ENCODE data around the gene PCDHGA1. TPM values are rescaled to one million over a fixed set of nuclear protein-coding genes. Genes with fewer than 3 reads are reported as not detected.

PCDHGA1 gene
- total RNA-seq, 1 donor from 2014 or later: 0.80 TPM

DNA sequence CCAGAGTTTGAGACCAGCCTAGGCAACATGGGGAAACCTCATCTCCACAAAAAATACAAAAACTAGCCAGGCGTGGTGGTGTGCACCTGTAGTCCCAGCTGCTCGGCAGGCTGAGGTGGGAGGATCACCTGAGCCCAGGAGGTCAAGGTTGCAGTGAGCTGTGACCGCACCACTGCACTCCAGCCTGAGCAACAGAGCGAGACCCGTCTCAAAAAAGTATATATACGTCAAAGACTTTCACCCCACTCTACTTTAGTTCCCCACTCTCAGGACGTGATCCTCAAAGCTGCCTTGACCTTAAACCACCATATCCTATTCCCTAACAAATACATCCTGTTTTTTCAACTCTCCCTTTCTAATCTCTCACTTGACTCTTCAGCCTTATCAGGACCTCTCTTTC, 199.6 kb downstream of the PCDHGA1 start:
- no peak for DNase-seq (ENCODE audit: low read depth)

DNA sequence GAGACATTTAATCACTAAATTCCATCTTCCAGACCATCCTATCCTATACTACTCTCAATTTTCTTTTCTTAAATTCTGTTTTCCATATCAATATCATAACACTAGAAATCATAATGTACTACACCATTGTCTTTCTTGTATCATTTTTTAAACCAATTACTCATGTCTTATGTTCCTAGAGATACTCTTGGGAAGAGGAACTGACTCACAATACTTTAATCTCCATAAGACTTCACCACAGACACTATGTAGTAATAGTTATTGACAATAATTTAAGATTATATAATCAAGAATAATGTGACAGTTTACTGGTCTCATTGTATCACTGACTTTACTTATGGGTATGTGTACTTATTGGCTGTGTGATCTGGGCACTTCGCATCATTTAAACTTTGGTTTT, 202.4 kb downstream of the PCDHGA1 start:
- no peak for DNase-seq (ENCODE audit: low read depth)

- DNase-seq (ENCODE audit: low read depth): no peak
Measured at GRCh38 chr5:141533897-141534296, 203.6 kb downstream of the PCDHGA1 start.

GRCh38 chr5:141534492-141535213, 204.3 kb downstream of the PCDHGA1 start:
- no peak for DNase-seq (ENCODE audit: low read depth)

DNA sequence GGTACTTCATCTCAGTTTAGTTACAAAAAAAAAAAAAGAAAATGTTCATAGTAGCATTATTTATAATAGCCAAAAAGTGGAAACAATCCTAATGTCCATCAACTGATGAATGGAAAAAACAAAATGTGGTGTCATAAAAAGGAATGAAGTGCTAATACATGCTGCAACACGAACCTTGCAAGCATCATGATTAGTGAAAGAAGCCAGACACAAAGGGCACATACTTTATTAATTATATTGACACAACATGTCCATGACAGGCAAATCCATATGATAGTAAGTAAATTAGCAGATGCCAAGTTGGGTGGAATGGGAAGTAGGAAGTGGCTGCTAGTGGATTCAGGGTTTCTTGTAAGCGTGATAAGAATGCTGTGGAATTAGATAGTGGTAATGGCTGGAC, 212.7 kb downstream of the PCDHGA1 start:
- DNase-seq (ENCODE audit: low read depth): no peak

GRCh38 chr5:141547488-141547887, 217.2 kb downstream of the PCDHGA1 start:
- DNase-seq (ENCODE audit: low read depth): no peak

DNA sequence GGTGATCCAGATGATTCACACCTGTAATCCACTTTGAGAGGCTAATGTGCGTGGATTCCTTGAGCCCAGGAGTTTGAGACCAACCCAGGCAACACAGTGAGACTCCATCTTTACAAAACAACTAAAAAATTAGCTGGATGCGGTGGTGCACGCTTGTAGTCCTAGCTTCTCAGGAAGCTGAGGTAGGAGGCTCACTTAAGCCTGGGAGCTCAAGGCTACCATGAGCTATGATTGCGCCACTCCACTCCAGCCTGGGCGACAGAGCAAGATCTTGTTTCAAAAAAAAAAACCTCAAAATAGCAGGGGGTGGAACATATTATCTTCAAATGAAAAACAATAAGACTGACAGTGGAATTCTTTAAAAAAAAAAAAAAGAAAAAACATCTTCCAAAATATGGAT, 217.6 kb downstream of the PCDHGA1 start:
- DNase-seq (ENCODE audit: low read depth): no peak

DNA sequence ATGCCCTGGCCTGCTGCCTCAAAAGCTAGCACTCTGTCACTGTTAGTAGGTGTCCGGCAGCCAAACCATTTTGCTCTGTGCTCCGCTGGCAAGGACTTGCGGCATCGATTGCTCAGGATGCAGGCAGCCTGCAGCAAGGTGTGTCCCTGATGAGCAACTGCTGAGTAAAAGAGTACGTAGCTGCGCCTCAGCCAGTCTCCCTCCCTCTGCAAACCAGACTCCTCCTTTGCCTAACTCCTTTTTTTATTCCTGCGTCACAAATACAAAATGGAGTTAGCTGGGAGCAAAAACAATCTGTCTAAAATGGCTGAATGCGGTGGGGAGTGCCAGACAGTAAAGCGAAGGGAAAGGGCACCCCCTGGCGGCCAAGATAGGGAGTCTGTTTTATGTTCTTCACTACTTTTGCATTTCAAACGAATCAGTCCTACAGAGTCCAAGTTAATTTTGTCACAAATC, 227.4 kb downstream of the PCDHGA1 start:
- DNase-seq (ENCODE audit: low read depth): peak; percentile 95

- DNase-seq (ENCODE audit: low read depth): no peak
Measured at GRCh38 chr5:141558150-141558549, 227.8 kb downstream of the PCDHGA1 start.

GRCh38 chr5:141559461-141559860, 229.1 kb downstream of the PCDHGA1 start:
- peak; percentile 54 for DNase-seq (ENCODE audit: low read depth)

GRCh38 chr5:141560151-141560550, 229.8 kb downstream of the PCDHGA1 start:
- peak; percentile 75 for DNase-seq (ENCODE audit: low read depth)

- peak; percentile 95 for DNase-seq (ENCODE audit: low read depth)
Measured at GRCh38 chr5:141560725-141561483, 230.6 kb downstream of the PCDHGA1 start.

Other genes starting within 250 kb of the PCDHGA1 start
- gene PCDHB2, start 235.9 kb upstream of the PCDHGA1 start, total RNA-seq: 1.6 and 10.1 TPM in 2 replicates
- gene PCDHB3, start 230.0 kb upstream of the PCDHGA1 start, total RNA-seq: 0.52 and 2.9 TPM in 2 replicates
- 0.35 and 1.4 TPM in 2 replicates for gene PCDHB4, start 208.7 kb upstream of the PCDHGA1 start, total RNA-seq
- 0.35 and 10.0 TPM in 2 replicates for gene PCDHB5, start 195.3 kb upstream of the PCDHGA1 start, total RNA-seq
- gene PCDHB6, start 180.5 kb upstream of the PCDHGA1 start, total RNA-seq: 0.17 and 0.40 TPM in 2 replicates
- gene PCDHB7, start 157.9 kb upstream of the PCDHGA1 start, total RNA-seq: under 0.01 and 0.85 TPM in 2 replicates
- gene PCDHB8, start 152.7 kb upstream of the PCDHGA1 start, total RNA-seq: 0.17 and 0.55 TPM in 2 replicates
- 0.17 and 1.4 TPM in 2 replicates for gene PCDHB16, start 148.1 kb upstream of the PCDHGA1 start, total RNA-seq
- gene PCDHB9, start 143.4 kb upstream of the PCDHGA1 start, total RNA-seq: 0.17 and 0.60 TPM in 2 replicates
- gene PCDHB10, start 138.2 kb upstream of the PCDHGA1 start, total RNA-seq: 0.35 and 0.85 TPM in 2 replicates
- 0.17 and 1.6 TPM in 2 replicates for gene PCDHB11, start 130.9 kb upstream of the PCDHGA1 start, total RNA-seq
- 1.2 TPM in 1 of 2 replicates, not detected in the other for gene PCDHB12, start 121.8 kb upstream of the PCDHGA1 start, total RNA-seq
- gene PCDHB13, start 116.6 kb upstream of the PCDHGA1 start, total RNA-seq: 0.17 and 2.9 TPM in 2 replicates
- 0.35 and 3.5 TPM in 2 replicates for gene PCDHB14, start 107.2 kb upstream of the PCDHGA1 start, total RNA-seq
- gene PCDHB15, start 85.1 kb upstream of the PCDHGA1 start, total RNA-seq: under 0.01 and 1.3 TPM in 2 replicates
- gene SLC25A2, start 26.5 kb upstream of the PCDHGA1 start, total RNA-seq: 0.20 and 1.0 TPM in 2 replicates
- gene TAF7, start 9.7 kb upstream of the PCDHGA1 start, total RNA-seq: 68.9 and 99.9 TPM in 2 replicates
- 1.2 and 3.1 TPM in 2 replicates for gene PCDHGA2, start 8.2 kb downstream of the PCDHGA1 start, total RNA-seq
- 0.17 and 1.0 TPM in 2 replicates for gene PCDHGA3, start 13.3 kb downstream of the PCDHGA1 start, total RNA-seq
- 0.35 and 4.0 TPM in 2 replicates for gene PCDHGB1, start 19.6 kb downstream of the PCDHGA1 start, total RNA-seq
- gene PCDHGA4, start 24.5 kb downstream of the PCDHGA1 start, total RNA-seq: 0.87 and 2.1 TPM in 2 replicates
- 0.35 and 2.7 TPM in 2 replicates for gene PCDHGB2, start 29.5 kb downstream of the PCDHGA1 start, total RNA-seq
- gene PCDHGA5, start 33.6 kb downstream of the PCDHGA1 start, total RNA-seq: under 0.01 and 1.3 TPM in 2 replicates
- 0.52 and 2.3 TPM in 2 replicates for gene PCDHGB3, start 39.7 kb downstream of the PCDHGA1 start, total RNA-seq
- 0.69 and 2.1 TPM in 2 replicates for gene PCDHGA6, start 43.4 kb downstream of the PCDHGA1 start, total RNA-seq
- 0.52 and 2.3 TPM in 2 replicates for gene PCDHGA7, start 52.2 kb downstream of the PCDHGA1 start, total RNA-seq
- gene PCDHGB4, start 57.2 kb downstream of the PCDHGA1 start, total RNA-seq: 4.9 and 12.5 TPM in 2 replicates
- gene PCDHGA8, start 62.1 kb downstream of the PCDHGA1 start, total RNA-seq: 0.69 and 1.6 TPM in 2 replicates
- 9.4 and 17.8 TPM in 2 replicates for gene PCDHGB5, start 67.4 kb downstream of the PCDHGA1 start, total RNA-seq
- gene PCDHGA9, start 72.3 kb downstream of the PCDHGA1 start, total RNA-seq: 0.52 and 3.2 TPM in 2 replicates
- 1.0 and 2.3 TPM in 2 replicates for gene PCDHGB6, start 77.5 kb downstream of the PCDHGA1 start, total RNA-seq
- gene PCDHGA10, start 82.5 kb downstream of the PCDHGA1 start, total RNA-seq: 0.52 and 5.1 TPM in 2 replicates
- gene PCDHGB7, start 87.2 kb downstream of the PCDHGA1 start, total RNA-seq: 1.7 and 10.4 TPM in 2 replicates
- 1.4 and 3.1 TPM in 2 replicates for gene PCDHGA11, start 90.5 kb downstream of the PCDHGA1 start, total RNA-seq
- gene PCDHGA12, start 100.0 kb downstream of the PCDHGA1 start, total RNA-seq: 0.52 and 1.7 TPM in 2 replicates
- 11.8 and 23.6 TPM in 2 replicates for gene PCDHGC3, start 145.5 kb downstream of the PCDHGA1 start, total RNA-seq
- gene PCDHGC4, start 154.5 kb downstream of the PCDHGA1 start, total RNA-seq: 1.1 TPM in 1 of 2 replicates, not detected in the other
- 0.17 and 0.80 TPM in 2 replicates for gene PCDHGC5, start 158.6 kb downstream of the PCDHGA1 start, total RNA-seq